OCI-LY1 (cell line): Measurements from ENCODE around the gene HNRNPD.

Source experiments
- H2AFZ ChIP-seq: fragments of 200-600 bp; sonication (generic), shearing (Covaris generic); 2 replicates; pipeline ENCODE4 v1.6.0; 2014; ENCODE audit warnings: antibody characterized with exemption, mild to moderate bottlenecking, low read length
- H3F3A ChIP-seq: fragments of 200-600 bp; sonication (generic), shearing (Covaris generic); 2 replicates; pipeline ENCODE4 v1.6.0; 2014; ENCODE audit warnings: mild to moderate bottlenecking, antibody characterized with exemption, low read length, moderate library complexity; ENCODE audit not compliant: insufficient read depth
- H3K27ac ChIP-seq: fragments of 200-600 bp; sonication (generic); 2 replicates; pipeline ENCODE4 v1.5.1; 2014; ENCODE audit warnings: low read length, mixed run types, mild to moderate bottlenecking, low read depth; ENCODE audit not compliant: poor library complexity, severe bottlenecking
- H3K27me3 ChIP-seq: fragments of 200-600 bp; sonication (generic); 2 replicates; pipeline ENCODE4 v1.6.0; 2014; ENCODE audit warnings: antibody characterized with exemption, mild to moderate bottlenecking, low read length, moderate library complexity; ENCODE audit not compliant: insufficient read depth
- H3K36me3 ChIP-seq: fragments of 200-600 bp; sonication (generic); 2 replicates; pipeline ENCODE4 v1.6.1; 2014; ENCODE audit warnings: mild to moderate bottlenecking, antibody characterized with exemption, low read length, moderate library complexity, mixed read lengths; ENCODE audit not compliant: insufficient read depth
- H3K4me1 ChIP-seq: fragments of 200-600 bp; sonication (generic); 2 replicates; pipeline ENCODE4 v1.5.1; 2014; ENCODE audit warnings: mild to moderate bottlenecking, low read length, moderate library complexity; ENCODE audit not compliant: insufficient read depth, severe bottlenecking
- H3K4me2 ChIP-seq: fragments of 200-600 bp; sonication (generic), shearing (Covaris generic); 2 replicates; pipeline ENCODE4 v1.6.1; 2014; ENCODE audit warnings: low read length
- H3K4me3 ChIP-seq: fragments of 200-600 bp; sonication (generic); 2 replicates; pipeline ENCODE4 v1.5.1; 2014; ENCODE audit warnings: low read length, low read depth, mild to moderate bottlenecking, mixed read lengths; ENCODE audit not compliant: poor library complexity, severe bottlenecking
- H3K79me2 ChIP-seq: fragments of 200-600 bp; shearing (Covaris generic); 2 replicates; pipeline ENCODE4 v1.6.1; 2016; ENCODE audit warnings: mixed run types, low read length, mixed read lengths; ENCODE audit not compliant: insufficient read depth
- H3K9ac ChIP-seq: fragments of 200-600 bp; sonication (generic), shearing (Covaris generic); 2 replicates; pipeline ENCODE4 v1.6.1; 2014; ENCODE audit warnings: mild to moderate bottlenecking, low read length, mixed read lengths
- H3K9me2 ChIP-seq: fragments of 200-600 bp; sonication (generic), shearing (Covaris generic); 2 replicates; pipeline ENCODE4 v1.6.1; 2014; ENCODE audit warnings: low read depth, mild to moderate bottlenecking, low read length, mixed read lengths
- H3K9me3 ChIP-seq: fragments of 200-600 bp; shearing (Covaris generic); 2 replicates; pipeline ENCODE4 v1.6.1; 2014; ENCODE audit warnings: low read length, mixed read lengths
- H4K20me1 ChIP-seq: fragments of 200-600 bp; sonication (generic), shearing (Covaris generic); 2 replicates; pipeline ENCODE4 v1.6.0; 2016; ENCODE audit warnings: mild to moderate bottlenecking, low read length; ENCODE audit not compliant: insufficient read depth
- EZH2 ChIP-seq: fragments of 200-600 bp; sonication (generic), shearing (Covaris generic); IDR thresholded peaks from 2 replicates; pipeline ENCODE4 v1.8.0; 2017; ENCODE audit warnings: borderline replicate concordance, mixed run types, mild to moderate bottlenecking, antibody characterized with exemption, low read length, moderate library complexity, mixed read lengths
- TF ChIP-seq, protein P1 (sequence below): fragments of 200-600 bp; sonication (generic), shearing (Covaris generic); IDR thresholded peaks from 2 replicates; pipeline ENCODE4 v1.5.1; 2017; ENCODE audit warnings: mild to moderate bottlenecking, antibody characterized with exemption, low read length, moderate library complexity, mixed read lengths

Gene HNRNPD

DNA sequence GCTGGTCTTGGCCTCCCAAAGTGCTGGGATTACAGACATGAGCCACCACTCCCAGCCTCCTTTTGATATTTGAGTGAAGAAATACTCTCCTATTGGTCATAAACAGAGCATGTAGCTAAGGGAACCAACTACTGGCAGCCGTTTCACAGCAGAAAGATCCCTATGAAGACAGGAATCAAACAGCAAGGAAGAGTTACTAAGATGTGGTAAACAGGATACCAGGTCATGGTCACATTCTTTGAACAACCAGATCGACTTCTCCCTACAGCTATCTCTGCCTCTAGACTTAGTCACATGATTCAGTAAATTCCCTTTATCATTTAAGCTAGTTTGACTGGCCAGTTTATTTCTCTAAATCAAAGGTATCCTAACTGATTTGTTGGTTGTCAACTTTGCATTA, 9.0 kb upstream of the HNRNPD start:
- no peak overlapping the region for H3K4me3 ChIP-seq
- no peaks in the 10 kb centered on the region for H4K20me1 ChIP-seq
- H2AFZ ChIP-seq = no peak overlapping the region
- H3K9me3 ChIP-seq = peaks cover 10% of the 10 kb centered on the region
- no peaks in the 10 kb centered on the region for H3K4me1 ChIP-seq
- H3K27me3 ChIP-seq = peaks cover 4% of the 10 kb centered on the region
- no peak overlapping the region for H3K9ac ChIP-seq
- no peaks in the 10 kb centered on the region; the same call in 1 of the 2 replicates for H3K36me3 ChIP-seq
- H3F3A ChIP-seq = no peaks in the 10 kb centered on the region
- TF ChIP-seq, protein P1, sequence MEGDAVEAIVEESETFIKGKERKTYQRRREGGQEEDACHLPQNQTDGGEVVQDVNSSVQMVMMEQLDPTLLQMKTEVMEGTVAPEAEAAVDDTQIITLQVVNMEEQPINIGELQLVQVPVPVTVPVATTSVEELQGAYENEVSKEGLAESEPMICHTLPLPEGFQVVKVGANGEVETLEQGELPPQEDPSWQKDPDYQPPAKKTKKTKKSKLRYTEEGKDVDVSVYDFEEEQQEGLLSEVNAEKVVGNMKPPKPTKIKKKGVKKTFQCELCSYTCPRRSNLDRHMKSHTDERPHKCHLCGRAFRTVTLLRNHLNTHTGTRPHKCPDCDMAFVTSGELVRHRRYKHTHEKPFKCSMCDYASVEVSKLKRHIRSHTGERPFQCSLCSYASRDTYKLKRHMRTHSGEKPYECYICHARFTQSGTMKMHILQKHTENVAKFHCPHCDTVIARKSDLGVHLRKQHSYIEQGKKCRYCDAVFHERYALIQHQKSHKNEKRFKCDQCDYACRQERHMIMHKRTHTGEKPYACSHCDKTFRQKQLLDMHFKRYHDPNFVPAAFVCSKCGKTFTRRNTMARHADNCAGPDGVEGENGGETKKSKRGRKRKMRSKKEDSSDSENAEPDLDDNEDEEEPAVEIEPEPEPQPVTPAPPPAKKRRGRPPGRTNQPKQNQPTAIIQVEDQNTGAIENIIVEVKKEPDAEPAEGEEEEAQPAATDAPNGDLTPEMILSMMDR = no peak
- no peak for TF ChIP-seq EZH2
- H3K4me2 ChIP-seq = no peak overlapping the region
- no peaks in the 10 kb centered on the region for H3K9me2 ChIP-seq
- no peak overlapping the region for H3K27ac ChIP-seq
- H3K79me2 ChIP-seq = no peaks in the 10 kb centered on the region

DNA sequence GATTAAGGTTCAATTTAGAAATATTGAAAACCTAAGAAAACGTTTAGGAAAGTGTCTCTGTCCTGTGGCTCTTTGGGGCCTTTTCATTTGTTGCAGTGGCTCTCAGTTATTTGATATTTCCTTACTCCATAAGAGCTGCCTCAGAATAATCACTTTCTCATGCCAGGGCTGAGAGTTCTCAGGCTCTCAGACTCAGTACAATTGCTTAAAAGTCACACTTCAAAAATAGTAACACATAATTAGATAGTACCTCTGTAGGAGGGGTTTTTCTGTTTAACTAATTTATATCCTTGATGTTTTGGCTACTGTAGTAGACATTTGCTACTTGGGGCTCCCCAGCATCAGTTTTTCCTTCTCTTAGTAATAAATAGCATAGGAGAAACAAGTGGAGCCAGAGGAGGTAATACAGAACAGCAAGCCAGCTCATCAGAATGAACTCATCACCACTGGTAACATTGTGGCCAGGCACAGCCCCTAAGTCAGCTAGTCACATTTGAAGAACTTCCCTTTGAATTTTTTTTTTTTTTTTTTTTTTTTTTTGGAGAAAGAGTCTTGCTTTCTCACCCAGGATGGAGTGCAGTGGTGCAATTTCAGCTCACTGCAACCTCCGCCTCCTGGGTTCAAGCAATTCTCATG, 8.0 kb upstream of the HNRNPD start:
- H3K4me3 ChIP-seq = no peak overlapping the region
- no peaks in the 10 kb centered on the region; the same call in 1 of the 2 replicates for H3K36me3 ChIP-seq
- TF ChIP-seq, protein P1 = no peak
- TF ChIP-seq EZH2 = no peak
- no peaks in the 10 kb centered on the region for H4K20me1 ChIP-seq
- H3K4me2 ChIP-seq = no peak overlapping the region
- H2AFZ ChIP-seq = no peak overlapping the region
- no peak overlapping the region for H3K27ac ChIP-seq
- H3K4me1 ChIP-seq = no peaks in the 10 kb centered on the region
- H3K9me2 ChIP-seq = no peaks in the 10 kb centered on the region
- no peaks in the 10 kb centered on the region for H3F3A ChIP-seq
- peaks cover 4% of the 10 kb centered on the region for H3K27me3 ChIP-seq
- H3K79me2 ChIP-seq = no peaks in the 10 kb centered on the region
- peaks cover 10% of the 10 kb centered on the region for H3K9me3 ChIP-seq
- no peak overlapping the region for H3K9ac ChIP-seq

DNA sequence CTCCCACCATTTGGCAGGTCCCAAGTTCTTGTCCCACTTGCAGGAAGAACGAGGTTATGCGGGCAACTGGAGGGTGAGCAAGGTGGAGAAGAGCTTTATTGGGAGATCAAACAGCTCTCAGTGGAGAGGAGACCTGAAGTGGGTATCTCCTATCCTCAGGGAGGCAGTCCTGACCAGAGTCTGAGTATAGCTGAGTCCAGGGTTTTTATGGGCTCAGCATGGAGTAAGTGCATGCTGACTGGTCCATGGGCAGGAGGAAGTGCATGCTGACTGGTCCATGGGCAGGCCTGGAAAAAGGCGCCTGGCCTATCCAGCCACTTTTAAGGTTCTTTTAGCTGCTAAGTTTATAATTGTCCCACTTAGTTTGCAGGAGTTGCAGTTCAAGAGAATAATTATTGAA, 7.4 kb upstream of the HNRNPD start:
- no peaks in the 10 kb centered on the region for H3K79me2 ChIP-seq

More for the DNA sequence above, 7.4 kb upstream of the HNRNPD start:
- Histone ChIP-seq H3K4me1 (peaks cover 1% of the 10 kb centered on the region), H3K36me3 (peaks cover 3% of the 10 kb centered on the region; the same call in 1 of the 2 replicates), H3F3A (no peaks in the 10 kb centered on the region), H3K9me3 (peaks cover 10% of the 10 kb centered on the region), H3K4me3 (no peak overlapping the region), H2AFZ (no peak overlapping the region), H3K4me2 (no peak overlapping the region), H3K9me2 (no peaks in the 10 kb centered on the region), H3K9ac (no peak overlapping the region), H3K27ac (no peak overlapping the region), H4K20me1 (no peaks in the 10 kb centered on the region), H3K27me3 (peaks cover 4% of the 10 kb centered on the region)
- no peak for TF ChIP-seq EZH2
- TF ChIP-seq, protein P1 = no peak
